Tibial nerve (tissue), 4 donors: ENCODE data around the gene FRMD6. TPM values are rescaled to one million over a fixed set of nuclear protein-coding genes. Genes with fewer than 3 reads are reported as not detected.

ENCODE experiments used
- DNase-seq, 2 donors: peaks; one replicate each; pipeline ENCODE4 v3.0.0-alpha.2; 2019; ENCODE audit warnings: low spot score in 2 of 2
- H3K27ac ChIP-seq, 4 donors: fragments of 200-600 bp; sonication (generic) in 3 of 4; one replicate each; pipeline ENCODE4 v1.5.1; 2017 to 2019; ENCODE audit warnings: mild to moderate bottlenecking in 1 of 4
- H3K27me3 ChIP-seq, 2 donors: fragments of 200-600 bp; sonication (generic) in 1 of 2; one replicate each; pipeline versions ENCODE4 v1.5.1 to v1.6.0; 2017 to 2019
- H3K36me3 ChIP-seq, 3 donors: fragments of 200-600 bp; sonication (generic); one replicate each; pipeline ENCODE4 v1.5.1; 2018 to 2019
- H3K4me1 ChIP-seq, 4 donors: fragments of 200-600 bp; sonication (generic) in 3 of 4; one replicate each; pipeline ENCODE4 v1.5.1; 2017 to 2019
- H3K4me3 ChIP-seq, 4 donors: fragments of 200-600 bp; sonication (generic) in 3 of 4; one replicate each; pipeline ENCODE4 v1.5.1; 2017 to 2019; ENCODE audit warnings: mild to moderate bottlenecking in 1 of 4, moderate library complexity in 1 of 4
- H3K9me3 ChIP-seq, 4 donors: fragments of 200-600 bp; sonication (generic) in 3 of 4; one replicate each; pipeline ENCODE4 v1.5.1; 2017 to 2019
- CTCF ChIP-seq, 5 experiments: fragments of 200-600 bp in 3 of 5; fragments of 450-650 bp in 2 of 5; sonication (generic) in 3 of 5; IDR thresholded peaks; one replicate each; pipeline ENCODE4 v1.5.1; 2016 to 2019; ENCODE audit warnings: antibody characterized with exemption in 5 of 5, mild to moderate bottlenecking in 3 of 5, moderate library complexity in 2 of 5
- EP300 ChIP-seq, 2 donors: sonication (generic); formaldehyde crosslinking; IDR thresholded peaks; one replicate each; pipeline ENCODE4 v1.6.1; 2017; ENCODE audit warnings: antibody characterized with exemption in 2 of 2, mild to moderate bottlenecking in 1 of 2
- POLR2A ChIP-seq, 2 donors: fragments of 450-650 bp; IDR thresholded peaks; one replicate each; pipeline ENCODE4 v1.6.1; 2017; ENCODE audit warnings: antibody characterized with exemption in 2 of 2, mild to moderate bottlenecking in 2 of 2, moderate library complexity in 2 of 2
- WGBS, 2 donors: methylation state at CpG; one replicate each; pipeline ENCODE4 v1.1.5; 2018; 5-methylcytosine and 5-hydroxymethylcytosine counted together
- total RNA-seq, 4 donors: library from RNA; depleted of rRNA; stranded (reverse); fragments of >200 nt; gene quantifications; one replicate each; pipeline ENCODE4 v1.1.0, GENCODE V29; 2016

FRMD6 gene
- total RNA-seq, 4 donors from 2014 or later, result 31.6 to 52.4 (median 44.9) TPM

- H3K4me3 ChIP-seq, result no peak overlapping the region
- no peak overlapping the region for H3K27ac ChIP-seq
- H3K9me3 ChIP-seq, result no peaks in the 10 kb centered on the region
- TF ChIP-seq CTCF (IDR thresholded peaks at IDR 0.05) (no peak), POLR2A (IDR thresholded peaks at IDR 0.05) (no peak), EP300 (IDR thresholded peaks at IDR 0.05) (no peak)
- no peaks in the 10 kb centered on the region for H3K36me3 ChIP-seq
- 70 to 82% methylated on average over 3 of the region's 3 CpGs for WGBS, 2 donors
- H3K27me3 ChIP-seq, result no peaks in the 10 kb centered on the region
- H3K4me1 ChIP-seq, result peaks cover 0 to 21% (median 0%) of the 10 kb centered on the region in 4 donors
- no peak for DNase-seq
Observed at GRCh38 chr14:51613416-51613815, 38.3 kb upstream of the FRMD6 start.

- Histone ChIP-seq H3K4me3 (no peak overlapping the region), H3K4me1 (peaks cover 0 to 14% (median 0%) of the 10 kb centered on the region in 4 donors), H3K36me3 (no peaks in the 10 kb centered on the region), H3K9me3 (no peaks in the 10 kb centered on the region), H3K27me3 (no peaks in the 10 kb centered on the region), H3K27ac (no peak overlapping the region)
- no peak for TF ChIP-seq EP300 (IDR thresholded peaks at IDR 0.05)
- no peak for DNase-seq
Observed at GRCh38 chr14:51614707-51615106, 37.0 kb upstream of the FRMD6 start.

GRCh38 chr14:51616256-51616655 is 35.5 kb upstream of the FRMD6 start:
- no peak for TF ChIP-seq CTCF (IDR thresholded peaks at IDR 0.05)
- TF ChIP-seq EP300 (IDR thresholded peaks at IDR 0.05), result no peak
- TF ChIP-seq POLR2A (IDR thresholded peaks at IDR 0.05), result no peak
- no peaks in the 10 kb centered on the region for H3K27me3 ChIP-seq
- no peak for DNase-seq
- peaks cover 0 to 11% (median 0%) of the 10 kb centered on the region in 4 donors for H3K4me1 ChIP-seq
- WGBS, 2 donors, result 89 to 96% methylated on average over 1 of the region's 1 CpG
- no peak overlapping the region for H3K4me3 ChIP-seq
- H3K36me3 ChIP-seq, result no peaks in the 10 kb centered on the region
- no peak overlapping the region for H3K27ac ChIP-seq
- no peaks in the 10 kb centered on the region for H3K9me3 ChIP-seq

GRCh38 chr14:51616724-51617409 is 34.8 kb upstream of the FRMD6 start:
- H3K27ac ChIP-seq, result no peak overlapping the region
- DNase-seq, result no peak
- 29 to 34% methylated on average over 4 of the region's 4 CpGs for WGBS, 2 donors

GRCh38 chr14:51619561-51619960 is 32.1 kb upstream of the FRMD6 start:
- Histone ChIP-seq H3K27ac (no peak overlapping the region), H3K27me3 (no peaks in the 10 kb centered on the region)
- WGBS, 2 donors, result 70 to 73% methylated on average over 4 of the region's 4 CpGs

More at GRCh38 chr14:51616724-51617409, 34.8 kb upstream of the FRMD6 start:
- no peak overlapping the region for H3K4me3 ChIP-seq
- H3K4me1 ChIP-seq, result peaks cover 0 to 11% (median 0%) of the 10 kb centered on the region in 4 donors
- no peak for TF ChIP-seq EP300 (IDR thresholded peaks at IDR 0.05)
- TF ChIP-seq POLR2A (IDR thresholded peaks at IDR 0.05), result no peak
- no peak for TF ChIP-seq CTCF (IDR thresholded peaks at IDR 0.05)
- no peaks in the 10 kb centered on the region for H3K27me3 ChIP-seq
- H3K9me3 ChIP-seq, result no peaks in the 10 kb centered on the region
- no peaks in the 10 kb centered on the region for H3K36me3 ChIP-seq

GRCh38 chr14:51620056-51620455 is 31.7 kb upstream of the FRMD6 start:
- peaks cover 0 to 11% (median 0%) of the 10 kb centered on the region in 4 donors for H3K4me1 ChIP-seq
- no peaks in the 10 kb centered on the region for H3K9me3 ChIP-seq
- H3K27me3 ChIP-seq, result no peaks in the 10 kb centered on the region
- no peak for DNase-seq
- WGBS, 2 donors, result 95 to 98% methylated on average over 2 of the region's 2 CpGs
- H3K4me3 ChIP-seq, result no peak overlapping the region
- TF ChIP-seq POLR2A (IDR thresholded peaks at IDR 0.05) (no peak), CTCF (IDR thresholded peaks at IDR 0.05) (no peak), EP300 (IDR thresholded peaks at IDR 0.05) (no peak)
- no peak overlapping the region for H3K27ac ChIP-seq
- H3K36me3 ChIP-seq, result no peaks in the 10 kb centered on the region

More at GRCh38 chr14:51619561-51619960, 32.1 kb upstream of the FRMD6 start:
- no peak for TF ChIP-seq EP300 (IDR thresholded peaks at IDR 0.05)
- no peak for DNase-seq
- no peaks in the 10 kb centered on the region for H3K9me3 ChIP-seq
- no peaks in the 10 kb centered on the region for H3K36me3 ChIP-seq
- peaks cover 0 to 11% (median 0%) of the 10 kb centered on the region in 4 donors for H3K4me1 ChIP-seq
- H3K4me3 ChIP-seq, result no peak overlapping the region
